Esophagus muscularis mucosa (tissue), 4 donors: ENCODE results near the gene DOK7. TPM values are rescaled to one million over a fixed set of nuclear protein-coding genes. Genes with fewer than 3 reads are reported as not detected.

Experiments used
- DNase-seq: peaks from one replicate; pipeline ENCODE4 v3.0.0-alpha.2; 2017; ENCODE audit errors: extremely low spot score
- H3K27ac ChIP-seq, 4 donors: fragments of 200-600 bp; sonication (generic); replicated peaks in 1 of 4; 1 replicate in 3 of 4; 2 replicates in 1 of 4; pipeline ENCODE4 v1.5.1; 2016 to 2019; ENCODE audit warnings: mild to moderate bottlenecking in 1 of 4
- H3K27me3 ChIP-seq, 4 donors: fragments of 200-600 bp; sonication (generic); one replicate each; pipeline versions ENCODE4 v1.5.1 to v1.6.0; 2016 to 2019
- H3K36me3 ChIP-seq, 4 donors: fragments of 200-600 bp; sonication (generic); one replicate each; pipeline ENCODE4 v1.5.1; 2016 to 2019
- H3K4me1 ChIP-seq, 4 donors: fragments of 200-600 bp; sonication (generic); one replicate each; pipeline ENCODE4 v1.5.1; 2016 to 2019
- H3K4me3 ChIP-seq, 4 donors: fragments of 200-600 bp; sonication (generic); 1 replicate in 2 of 4; 2 replicates in 2 of 4; pipeline ENCODE4 v1.5.1; 2016 to 2019; ENCODE audit warnings: mild to moderate bottlenecking in 4 of 4, moderate library complexity in 1 of 4
- H3K9me3 ChIP-seq, 4 donors: fragments of 200-600 bp; sonication (generic); 1 replicate in 3 of 4; 2 replicates in 1 of 4; pipeline ENCODE4 v1.5.1; 2016 to 2019
- EP300 ChIP-seq: sonication (generic); formaldehyde crosslinking; IDR thresholded peaks from one replicate; pipeline ENCODE4 v1.6.1; 2017; ENCODE audit warnings: antibody characterized with exemption
- POLR2A ChIP-seq: fragments of 450-650 bp; IDR thresholded peaks from one replicate; pipeline ENCODE4 v1.6.1; 2017; ENCODE audit warnings: antibody characterized with exemption, moderate library complexity, mild to moderate bottlenecking, low read depth
- POLR2AphosphoS5 ChIP-seq, 2 donors: sonication (generic); formaldehyde crosslinking; IDR thresholded peaks; one replicate each; pipeline ENCODE4 v1.6.1; 2017; ENCODE audit warnings: antibody characterized with exemption in 2 of 2
- WGBS: methylation state at CpG from one replicate; pipeline ENCODE4 v1.1.5; 2018; 5-methylcytosine and 5-hydroxymethylcytosine counted together
- intact Hi-C: fragments of 100-400 bp; cut with DNase I; formaldehyde crosslinking; loops from one replicate; pipeline ENCODE4 v1.15.1; 2023
- total RNA-seq, 4 donors: library from RNA; depleted of rRNA; stranded (reverse); fragments of >200 nt; gene quantifications; one replicate each; pipeline versions ENCODE4 v1.1.0 to v1.2.1, GENCODE V29; 2016
- TF ChIP-seq, protein P1 (sequence below), 3 experiments: fragments of 200-600 bp in 2 of 3; fragments of 450-650 bp in 1 of 3; sonication (generic) in 2 of 3; IDR thresholded peaks; one replicate each; pipeline ENCODE4 v1.5.1; 2017 to 2019; ENCODE audit warnings: antibody characterized with exemption in 3 of 3, mild to moderate bottlenecking in 2 of 3, moderate library complexity in 1 of 3

Gene DOK7
- total RNA-seq, 4 donors from 2014 or later = 0.50 to 1.7 (median 1.4) TPM

DNA sequence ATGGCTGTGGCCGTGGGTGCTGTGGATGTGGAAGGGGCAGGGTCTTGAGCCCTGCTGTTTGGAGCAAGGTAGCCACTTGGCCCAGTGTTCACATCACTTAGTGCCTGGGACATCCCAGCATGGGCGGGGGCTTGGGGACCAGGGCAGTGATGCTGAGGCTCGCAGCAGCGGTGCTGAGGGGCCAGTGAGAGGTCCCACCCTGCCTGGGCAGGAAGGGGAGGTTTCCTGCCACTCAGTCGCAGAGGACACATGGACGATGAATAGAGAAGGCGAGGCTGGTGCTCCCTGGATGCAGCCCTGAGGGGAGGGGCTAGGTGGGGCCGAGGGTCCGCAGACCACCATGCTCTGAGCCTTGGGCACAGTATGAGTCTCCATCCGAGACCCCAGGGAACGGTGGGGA lies 25.7 kb downstream of the DOK7 start:
- intact Hi-C loops = no loop called here
- no peak overlapping the region for H3K4me3 ChIP-seq
- peaks cover 0 to 19% (median 0%) of the 10 kb centered on the region in 4 donors for H3K36me3 ChIP-seq
- no peak overlapping the region for H3K27ac ChIP-seq
- DNase-seq = no peak
- no peaks in the 10 kb centered on the region for H3K9me3 ChIP-seq
- TF ChIP-seq POLR2A = no peak
- no peak for TF ChIP-seq EP300
- no peak for TF ChIP-seq POLR2AphosphoS5 (IDR thresholded peaks at IDR 0.05)
- TF ChIP-seq, protein P1, sequence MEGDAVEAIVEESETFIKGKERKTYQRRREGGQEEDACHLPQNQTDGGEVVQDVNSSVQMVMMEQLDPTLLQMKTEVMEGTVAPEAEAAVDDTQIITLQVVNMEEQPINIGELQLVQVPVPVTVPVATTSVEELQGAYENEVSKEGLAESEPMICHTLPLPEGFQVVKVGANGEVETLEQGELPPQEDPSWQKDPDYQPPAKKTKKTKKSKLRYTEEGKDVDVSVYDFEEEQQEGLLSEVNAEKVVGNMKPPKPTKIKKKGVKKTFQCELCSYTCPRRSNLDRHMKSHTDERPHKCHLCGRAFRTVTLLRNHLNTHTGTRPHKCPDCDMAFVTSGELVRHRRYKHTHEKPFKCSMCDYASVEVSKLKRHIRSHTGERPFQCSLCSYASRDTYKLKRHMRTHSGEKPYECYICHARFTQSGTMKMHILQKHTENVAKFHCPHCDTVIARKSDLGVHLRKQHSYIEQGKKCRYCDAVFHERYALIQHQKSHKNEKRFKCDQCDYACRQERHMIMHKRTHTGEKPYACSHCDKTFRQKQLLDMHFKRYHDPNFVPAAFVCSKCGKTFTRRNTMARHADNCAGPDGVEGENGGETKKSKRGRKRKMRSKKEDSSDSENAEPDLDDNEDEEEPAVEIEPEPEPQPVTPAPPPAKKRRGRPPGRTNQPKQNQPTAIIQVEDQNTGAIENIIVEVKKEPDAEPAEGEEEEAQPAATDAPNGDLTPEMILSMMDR (IDR thresholded peaks at IDR 0.05) = no peak
- peaks cover under 1 to 23% (median 9%) of the 10 kb centered on the region in 4 donors for H3K4me1 ChIP-seq
- H3K27me3 ChIP-seq = peaks cover 0 to 87% (median 0%) of the 10 kb centered on the region in 4 donors
- WGBS = 57% methylated on average over 8 of the region's 11 CpGs

DNA sequence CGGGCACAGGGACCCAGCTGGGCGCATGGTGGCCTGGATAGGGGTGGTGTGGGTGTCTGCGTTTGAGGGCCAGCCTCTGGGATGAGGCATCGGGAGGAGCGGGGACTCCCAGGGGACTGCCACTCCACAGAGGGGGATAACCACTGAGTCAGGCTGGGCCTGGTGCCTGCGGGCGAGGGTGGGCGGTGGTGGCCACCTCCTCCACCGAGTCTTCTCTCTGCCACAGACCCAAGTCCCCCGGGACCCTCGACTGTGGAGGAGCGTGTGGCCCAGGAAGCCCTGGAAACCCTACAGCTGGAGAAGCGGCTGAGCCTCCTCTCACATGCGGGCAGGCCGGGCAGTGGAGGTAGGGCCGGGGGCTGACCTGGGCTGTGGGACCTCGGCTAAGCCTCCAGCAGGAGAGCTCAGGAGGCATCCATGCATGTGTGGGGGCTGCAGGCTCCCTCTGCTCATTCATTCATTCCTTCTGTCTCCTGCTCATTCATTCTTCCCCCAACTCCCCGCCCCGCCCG lies 26.4 kb downstream of the DOK7 start:
- TF ChIP-seq EP300 (no peak), POLR2A (no peak), POLR2AphosphoS5 (IDR thresholded peaks at IDR 0.05) (no peak)
- TF ChIP-seq, protein P1 (IDR thresholded peaks at IDR 0.05) = no peak
- H3K27ac ChIP-seq = no peak overlapping the region
- no peak overlapping the region for H3K4me3 ChIP-seq
- peaks cover 5 to 23% (median 9%) of the 10 kb centered on the region in 4 donors for H3K4me1 ChIP-seq
- intact Hi-C loops = no loop called here
- H3K36me3 ChIP-seq = peaks cover 0 to 25% (median 0%) of the 10 kb centered on the region in 4 donors
- WGBS = 67% methylated on average over 13 of the region's 20 CpGs
- DNase-seq = no peak
- H3K27me3 ChIP-seq = peaks cover 0 to 87% (median 0%) of the 10 kb centered on the region in 4 donors
- no peaks in the 10 kb centered on the region for H3K9me3 ChIP-seq

DNA sequence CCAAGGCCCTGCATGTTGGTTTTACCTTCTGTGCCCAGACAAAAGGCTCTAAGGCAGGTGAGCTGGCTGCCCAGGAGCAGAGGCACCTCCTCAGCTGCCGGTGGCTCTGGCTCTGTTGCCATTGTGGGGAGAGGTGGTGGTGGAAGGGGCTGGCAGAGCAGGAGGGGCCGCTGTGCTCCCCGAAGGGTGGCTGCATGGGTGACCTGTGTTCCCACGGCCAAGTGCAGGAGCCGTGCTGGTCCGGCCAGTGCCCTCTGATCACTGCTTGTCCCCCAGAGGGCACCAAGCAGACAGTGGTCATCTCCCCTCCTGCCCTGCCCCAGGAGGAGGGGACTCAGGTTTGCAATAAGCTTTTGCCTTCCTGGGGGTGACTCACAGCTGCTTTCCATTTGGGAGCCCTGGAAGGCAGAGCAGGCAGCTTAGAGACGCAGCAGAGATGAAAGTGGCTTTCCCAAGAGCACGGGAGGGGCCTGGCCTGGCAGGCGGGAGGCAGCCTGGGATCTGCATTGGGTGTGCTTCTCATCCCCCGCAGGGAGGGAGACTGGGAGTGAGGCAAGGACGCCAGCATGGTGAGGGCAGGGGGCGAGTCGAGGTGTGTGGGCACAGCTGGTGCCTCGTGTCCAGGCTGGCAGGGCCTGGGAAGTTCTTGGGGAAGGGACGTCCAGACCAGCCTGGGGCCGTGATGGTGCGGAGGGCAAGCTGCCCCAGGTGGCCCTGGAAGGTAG lies 28.7 kb downstream of the DOK7 start:
- H3K27me3 ChIP-seq = peaks cover 0 to 87% (median 2%) of the 10 kb centered on the region in 4 donors

DNA sequence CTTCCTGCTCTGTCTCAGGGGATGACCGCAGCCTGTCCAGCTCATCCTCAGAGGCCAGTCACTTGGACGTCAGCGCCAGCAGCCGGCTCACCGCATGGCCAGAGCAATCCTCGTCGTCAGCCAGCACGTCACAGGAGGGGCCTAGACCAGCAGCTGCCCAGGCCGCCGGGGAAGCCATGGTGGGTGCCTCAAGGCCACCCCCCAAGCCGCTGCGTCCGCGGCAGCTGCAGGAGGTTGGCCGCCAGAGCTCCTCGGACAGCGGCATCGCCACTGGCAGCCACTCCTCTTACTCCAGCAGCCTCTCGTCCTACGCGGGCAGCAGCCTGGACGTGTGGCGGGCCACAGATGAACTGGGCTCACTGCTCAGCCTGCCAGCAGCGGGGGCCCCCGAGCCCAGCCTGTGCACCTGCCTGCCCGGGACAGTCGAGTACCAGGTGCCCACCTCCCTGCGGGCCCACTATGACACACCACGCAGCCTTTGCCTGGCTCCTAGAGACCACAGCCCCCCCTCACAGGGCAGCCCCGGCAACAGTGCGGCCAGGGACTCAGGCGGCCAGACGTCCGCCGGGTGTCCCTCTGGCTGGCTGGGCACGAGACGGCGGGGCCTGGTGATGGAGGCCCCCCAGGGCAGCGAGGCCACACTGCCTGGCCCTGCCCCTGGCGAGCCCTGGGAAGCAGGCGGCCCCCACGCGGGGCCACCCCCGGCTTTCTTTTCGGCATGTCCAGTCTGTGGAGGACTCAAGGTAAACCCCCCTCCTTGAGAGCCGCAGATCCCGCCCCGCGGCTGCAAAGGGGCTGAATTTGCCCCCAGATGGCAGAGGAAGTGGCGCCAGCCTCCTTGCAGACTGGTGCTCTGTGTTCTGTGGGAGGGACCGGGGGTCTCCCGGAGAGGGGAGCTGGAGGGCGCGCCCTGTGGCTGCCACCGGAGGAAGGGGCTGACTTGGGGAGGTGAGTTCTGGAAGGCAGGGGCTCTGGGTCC lies 29.9 kb downstream of the DOK7 start:
- no peak for TF ChIP-seq POLR2A
- TF ChIP-seq, protein P1 (IDR thresholded peaks at IDR 0.05) = no peak
- no peak for TF ChIP-seq POLR2AphosphoS5 (IDR thresholded peaks at IDR 0.05)
- TF ChIP-seq EP300 = no peak
- Histone ChIP-seq H3K9me3 (no peaks in the 10 kb centered on the region), H3K4me3 (no peak overlapping the region), H3K36me3 (peaks cover 0 to 25% (median 0%) of the 10 kb centered on the region in 4 donors), H3K27me3 (peaks cover 0 to 84% (median 2%) of the 10 kb centered on the region in 4 donors), H3K4me1 (peaks cover 0 to 8% (median 4%) of the 10 kb centered on the region in 4 donors), H3K27ac (no peak overlapping the region)
- 73% methylated on average over 24 of the region's 55 CpGs for WGBS
- DNase-seq = no peak
- intact Hi-C loops = no loop called here

More for the DNA sequence above, 28.7 kb downstream of the DOK7 start:
- Histone ChIP-seq H3K9me3 (no peaks in the 10 kb centered on the region), H3K36me3 (peaks cover 0 to 25% (median 0%) of the 10 kb centered on the region in 4 donors), H3K27ac (no peak overlapping the region), H3K4me1 (peaks cover 0 to 8% (median 4%) of the 10 kb centered on the region in 4 donors), H3K4me3 (no peak overlapping the region)
- 69% methylated on average over 14 of the region's 17 CpGs for WGBS
- intact Hi-C loops = no loop called here
- TF ChIP-seq, protein P1 (IDR thresholded peaks at IDR 0.05) = no peak
- no peak for TF ChIP-seq POLR2AphosphoS5 (IDR thresholded peaks at IDR 0.05)
- TF ChIP-seq POLR2A = no peak
- TF ChIP-seq EP300 = no peak
- DNase-seq = no peak
